Liver (tissue), 9 donors: ENCODE data around the gene IL12RB2. TPM values are rescaled to one million over a fixed set of nuclear protein-coding genes. Genes with fewer than 3 reads are reported as not detected.

Experiments used
- DNase-seq: peaks from one replicate; pipeline ENCODE4 v3.0.0-alpha.2; 2017; ENCODE audit warnings: low spot score
- H3K27ac ChIP-seq, 2 donors: one replicate each; pipeline ENCODE4 v1.7.0; 2013; ENCODE audit warnings: inconsistent platforms in 2 of 2, low read length in 2 of 2, control low read depth in 1 of 2, low read depth in 1 of 2, mild to moderate bottlenecking in 1 of 2
- H3K27me3 ChIP-seq, 4 donors: one replicate each; pipeline versions ENCODE4 v1.6.1 to v1.7.0; 2013; ENCODE audit warnings: low read length in 3 of 4, inconsistent platforms in 1 of 4, mild to moderate bottlenecking in 1 of 4, moderate library complexity in 1 of 4; ENCODE audit not compliant: control insufficient read depth in 4 of 4, insufficient read depth in 4 of 4
- H3K36me3 ChIP-seq, 4 donors: one replicate each; pipeline versions ENCODE4 v1.6.1 to v1.7.0; 2013; ENCODE audit warnings: low read length in 3 of 4, mild to moderate bottlenecking in 3 of 4, low read depth in 1 of 4, moderate library complexity in 1 of 4; ENCODE audit not compliant: control insufficient read depth in 4 of 4, insufficient read depth in 3 of 4
- H3K4me1 ChIP-seq, 4 donors: one replicate each; pipeline versions ENCODE4 v1.6.1 to v1.7.0; 2013; ENCODE audit warnings: low read length in 3 of 4, mild to moderate bottlenecking in 3 of 4, moderate library complexity in 1 of 4; ENCODE audit not compliant: control insufficient read depth in 4 of 4, insufficient read depth in 4 of 4
- H3K4me3 ChIP-seq, 3 donors: one replicate each; pipeline versions ENCODE4 v1.6.1 to v1.7.0; 2013; ENCODE audit warnings: low read length in 3 of 3, control low read depth in 1 of 3, low read depth in 1 of 3, mild to moderate bottlenecking in 1 of 3
- H3K9ac ChIP-seq, 2 donors: one replicate each; pipeline ENCODE4 v1.7.0; 2013; ENCODE audit warnings: low read length in 2 of 2, mild to moderate bottlenecking in 2 of 2, moderate library complexity in 2 of 2, control low read depth in 1 of 2, low read depth in 1 of 2
- H3K9me3 ChIP-seq, 4 donors: one replicate each; pipeline versions ENCODE4 v1.6.1 to v1.7.0; 2013; ENCODE audit warnings: low read length in 3 of 4; ENCODE audit not compliant: control insufficient read depth in 4 of 4
- ATF3 ChIP-seq: IDR thresholded peaks from 2 replicates; pipeline ENCODE4 v1.6.1; 2016; ENCODE audit warnings: antibody characterized with exemption
- CTCF ChIP-seq: fragments of 150-350 bp; IDR thresholded peaks from 2 replicates; pipeline ENCODE4 v1.5.1; 2017; ENCODE audit warnings: improper control_type of control experiment, low read depth, low read length; ENCODE audit not compliant: missing input control
- EGR1 ChIP-seq, 2 donors: IDR thresholded peaks; 2 replicates each; pipeline ENCODE4 v1.6.1; 2016 to 2018; ENCODE audit warnings: antibody characterized with exemption in 2 of 2, low read depth in 2 of 2
- FOXA2 ChIP-seq: IDR thresholded peaks from 2 replicates; pipeline ENCODE4 v1.6.1; 2016; ENCODE audit warnings: antibody characterized with exemption
- GABPA ChIP-seq, 2 donors: IDR thresholded peaks in 1 of 2; conservative IDR thresholded peaks in 1 of 2; 2 replicates each; pipeline ENCODE4 v1.6.1; 2016; ENCODE audit warnings: antibody characterized with exemption in 2 of 2, mild to moderate bottlenecking in 1 of 2, moderate library complexity in 1 of 2
- HNF4A ChIP-seq, 2 donors: conservative IDR thresholded peaks; 2 replicates each; pipeline ENCODE4 v1.6.1; 2016; ENCODE audit warnings: antibody characterized with exemption in 2 of 2, mild to moderate bottlenecking in 2 of 2
- HNF4G ChIP-seq: IDR thresholded peaks from 2 replicates; pipeline ENCODE4 v1.6.1; 2016; ENCODE audit warnings: antibody characterized with exemption
- JUND ChIP-seq, 2 donors: IDR thresholded peaks; 2 replicates each; pipeline ENCODE4 v1.6.1; 2016; ENCODE audit warnings: antibody characterized with exemption in 2 of 2
- MAX ChIP-seq: IDR thresholded peaks from 2 replicates; pipeline ENCODE4 v1.6.1; 2016; ENCODE audit warnings: antibody characterized with exemption
- NR2F2 ChIP-seq: IDR thresholded peaks from 2 replicates; pipeline ENCODE4 v1.6.1; 2016; ENCODE audit warnings: antibody characterized with exemption
- RAD21 ChIP-seq, 2 donors: IDR thresholded peaks; 2 replicates each; pipeline ENCODE4 v1.6.1; 2016; ENCODE audit warnings: antibody characterized with exemption in 2 of 2, mild to moderate bottlenecking in 2 of 2
- REST ChIP-seq: IDR thresholded peaks from 2 replicates; pipeline ENCODE4 v1.6.1; 2016; ENCODE audit warnings: antibody characterized with exemption, mild to moderate bottlenecking
- RXRA ChIP-seq, 2 donors: IDR thresholded peaks; 2 replicates each; pipeline ENCODE4 v1.6.1; 2017 to 2018; ENCODE audit warnings: antibody characterized with exemption in 2 of 2, mild to moderate bottlenecking in 1 of 2
- SP1 ChIP-seq: IDR thresholded peaks from 2 replicates; pipeline ENCODE4 v1.6.1; 2018; ENCODE audit warnings: antibody characterized with exemption, mild to moderate bottlenecking
- TAF1 ChIP-seq: conservative IDR thresholded peaks from 2 replicates; pipeline ENCODE4 v1.6.1; 2016; ENCODE audit warnings: antibody characterized with exemption, mild to moderate bottlenecking
- YY1 ChIP-seq: IDR thresholded peaks from 2 replicates; pipeline ENCODE4 v1.6.1; 2016; ENCODE audit warnings: antibody characterized with exemption, mild to moderate bottlenecking
- ZBTB33 ChIP-seq: IDR thresholded peaks from 2 replicates; pipeline ENCODE4 v1.6.1; 2016; ENCODE audit warnings: antibody characterized with exemption
- WGBS: extraction: QIAGEN DNeasy Blood & Tissue Kit; methylation state at CpG from one replicate; pipeline ENCODE4 v1.1.7; 2013; 5-methylcytosine and 5-hydroxymethylcytosine counted together
- polyA plus RNA-seq, 2 donors: library from polyadenylated mRNA; stranded (reverse) in 1 of 2; unstranded in 1 of 2; fragments of 200-250 nt in 1 of 2; fragments of >200 nt in 1 of 2; fragmentation: Nextera tagmentation in 1 of 2; extraction: Ambion mirVana in 1 of 2; gene quantifications; one replicate each; pipeline versions ENCODE4 v1.2.1 to v1.2.3, GENCODE V29; 2013 to 2015
- total RNA-seq, 2 donors: library from RNA; depleted of rRNA; stranded (reverse); fragments of >200 nt; gene quantifications; one replicate each; pipeline ENCODE4 v1.2.3, GENCODE V29; 2014
- donor health status: healthy.
- donor health status: healthy.
- donor health status: healthy.
- donor health status: healthy.
- donor health status: healthy.

IL12RB2 gene
- total and polyA plus RNA-seq, 4 donors = 0.06 to 1.3 (median 0.58) TPM

- no peak overlapping the region for H3K27ac ChIP-seq
These were observed 82.6 kb downstream of the IL12RB2 start for GRCh38 chr1:67390041-67390887.

More at GRCh38 chr1:67390041-67390887, 82.6 kb downstream of the IL12RB2 start:
- Histone ChIP-seq H3K9me3 (no peaks in the 10 kb centered on the region), H3K4me3 (no peak overlapping the region), H3K36me3 (peaks cover 0 to 19% (median 10%) of the 10 kb centered on the region in 4 donors), H3K4me1 (no peaks in the 10 kb centered on the region), H3K27me3 (no peaks in the 10 kb centered on the region), H3K9ac (no peak overlapping the region)
- TF ChIP-seq EGR1 (IDR thresholded peaks at IDR 0.05; ENCODE audit: low read depth in 2 of 2) (no peak), GABPA (IDR thresholded peaks at IDR 0.05 in 1 of 2, conservative IDR thresholded peaks at IDR 0.05 in 1 of 2) (no peak), RAD21 (IDR thresholded peaks at IDR 0.05) (no peak), ZBTB33 (no peak), HNF4A (conservative IDR thresholded peaks at IDR 0.05) (no peak), ATF3 (no peak), REST (no peak), SP1 (no peak), MAX (no peak), YY1 (no peak), JUND (IDR thresholded peaks at IDR 0.05) (no peak), RXRA (IDR thresholded peaks at IDR 0.05) (no peak), HNF4G (no peak), FOXA2 (no peak), NR2F2 (no peak), TAF1 (no peak), CTCF (no peak)
- 99% methylated on average over 3 of the region's 3 CpGs for WGBS
- no peak for DNase-seq
